T-helper 1 cell treated with Interleukin-12 subunit alpha and Interleukin-12 subunit beta and Interleukin-4 antibody, amounts not matched to agents 30 ng/mL and 1 ng/mL, for 36 hours (primary cell): ENCODE data around the gene RAET1L. TPM values are rescaled to one million over a fixed set of nuclear protein-coding genes. Genes with fewer than 3 reads are reported as not detected.
"Not testable (repeated sequence)": the region's sequence is repeated elsewhere in the genome, so short reads cannot be mapped to it uniquely, and the experiment has no call there.

Experiments used
- intact Hi-C: fragments of 100-400 bp; cut with micrococcal nuclease; formaldehyde crosslinking; loops from one replicate; pipeline ENCODE4 v1.15.1; 2024
- total RNA-seq: library from RNA; stranded (reverse); gene quantifications from 2 replicates; pipeline ENCODE4 v1.2.3, GENCODE V29; 2022

Gene RAET1L
- total RNA-seq, 1 donor from 2014 or later = not detected

- intact Hi-C loops = no loop called here
Observed at GRCh38 chr6:150046943-150047342, 21.6 kb upstream of the RAET1L start.

DNA sequence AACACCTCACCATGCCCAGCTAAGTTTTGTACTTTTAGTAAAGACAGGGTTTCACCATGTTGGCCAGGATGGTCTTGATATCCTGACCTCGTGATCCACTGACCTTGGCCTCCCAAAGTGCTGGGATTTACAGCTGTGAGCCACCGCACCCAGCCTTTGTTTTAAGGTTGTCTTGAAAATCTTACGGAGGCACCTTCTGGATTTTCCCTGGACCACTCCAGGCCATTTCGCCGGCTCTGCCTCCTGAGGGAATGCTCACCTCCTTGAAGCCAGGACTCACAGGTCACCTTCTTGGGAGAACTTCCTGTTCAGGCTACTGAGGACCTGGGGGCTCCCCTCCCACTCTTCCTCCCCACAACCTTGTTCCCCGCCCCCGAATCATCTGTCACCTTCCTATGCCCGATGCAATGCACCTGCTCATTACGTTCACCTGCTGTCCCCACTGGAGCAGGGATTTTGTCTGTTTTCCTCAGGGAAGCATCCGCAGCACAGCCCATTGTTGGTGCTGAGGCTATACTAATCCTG, 19.4 kb upstream of the RAET1L start:
- intact Hi-C loops = no loop called here

- intact Hi-C loops = no loop called here
Observed at GRCh38 chr6:150043501-150044412, 18.4 kb upstream of the RAET1L start.

GRCh38 chr6:150043096-150043495, 17.8 kb upstream of the RAET1L start:
- intact Hi-C loops = no loop called here

DNA sequence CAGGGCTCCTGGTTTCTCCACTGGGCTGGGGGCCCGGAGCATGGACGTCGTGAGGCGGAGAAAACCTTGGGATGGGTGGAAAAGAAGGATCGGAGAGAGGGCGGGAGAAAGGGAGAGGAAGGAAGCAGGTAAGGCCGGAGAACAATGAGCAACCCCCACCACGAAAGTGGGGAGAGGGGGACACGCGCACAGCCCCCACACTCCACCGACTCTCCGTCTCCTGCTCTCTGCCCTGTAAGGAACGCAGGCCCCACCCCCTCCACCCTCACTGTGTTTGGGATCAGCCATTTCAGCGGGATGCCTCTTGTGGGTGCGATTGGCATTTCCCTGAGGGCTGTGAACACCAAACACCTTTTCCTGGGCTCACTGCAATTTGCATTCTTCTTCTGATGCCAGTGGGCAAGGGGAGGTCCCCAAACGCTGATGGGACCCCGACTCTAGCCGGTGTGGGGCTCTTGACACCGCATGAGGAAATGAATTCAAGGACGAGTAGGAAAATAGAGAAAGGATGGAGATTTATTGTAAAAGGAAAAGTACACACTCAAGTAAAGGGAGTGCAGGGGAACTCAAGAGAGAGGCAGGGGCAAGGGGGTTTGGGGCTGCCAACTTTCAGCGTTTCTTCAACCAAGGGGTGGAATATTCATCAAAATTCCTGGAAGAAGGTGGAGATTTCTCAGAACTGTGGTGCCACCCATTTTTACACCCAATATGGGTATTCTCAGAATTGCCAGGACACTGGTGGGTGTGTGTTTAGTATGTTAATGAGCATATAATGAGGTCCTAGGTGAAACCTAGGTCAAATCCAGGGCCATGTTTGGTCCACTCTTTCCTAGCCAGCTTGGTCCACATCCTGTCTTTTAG, 13.1 kb upstream of the RAET1L start:
- intact Hi-C loops = no loop called here

DNA sequence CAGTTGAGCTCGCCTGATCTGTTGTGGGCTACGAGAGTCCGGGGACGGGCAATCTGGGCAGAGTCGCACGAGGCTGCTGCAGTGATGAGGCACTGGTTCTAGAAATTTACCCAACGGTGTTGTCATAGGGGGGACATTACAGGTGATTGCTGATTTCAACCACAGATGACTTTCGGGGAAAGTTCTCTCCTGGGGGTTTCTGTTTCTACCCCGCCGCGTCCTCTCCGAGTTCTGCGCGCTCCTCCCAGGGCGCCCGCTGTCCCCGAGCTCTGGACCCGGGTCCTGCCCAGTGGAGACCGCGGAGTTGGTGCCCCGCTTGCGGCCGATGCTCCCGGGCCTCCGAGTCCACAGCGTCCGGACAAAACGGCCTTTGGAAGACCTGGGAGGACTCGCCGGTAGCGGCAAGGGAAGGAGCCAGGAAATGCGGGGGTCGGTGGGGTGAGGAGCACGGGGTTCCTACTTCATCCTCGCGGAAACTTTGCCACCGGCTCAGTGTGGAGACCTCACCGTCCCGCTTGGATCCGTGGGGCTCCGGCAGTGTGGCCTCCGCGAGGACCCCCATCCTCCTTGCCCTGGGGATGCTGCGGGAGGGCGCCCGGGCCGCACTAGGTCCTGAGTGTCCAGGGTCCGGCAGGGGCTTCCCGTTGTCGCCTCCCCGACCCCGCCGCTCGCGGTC, 12.3 kb upstream of the RAET1L start:
- intact Hi-C loops = no loop called here

- intact Hi-C loops = no loop called here
Observed at GRCh38 chr6:150036081-150036480, 10.7 kb upstream of the RAET1L start.

- intact Hi-C loops = no loop called here
Observed at GRCh38 chr6:150033207-150033771, 8.0 kb upstream of the RAET1L start.

DNA sequence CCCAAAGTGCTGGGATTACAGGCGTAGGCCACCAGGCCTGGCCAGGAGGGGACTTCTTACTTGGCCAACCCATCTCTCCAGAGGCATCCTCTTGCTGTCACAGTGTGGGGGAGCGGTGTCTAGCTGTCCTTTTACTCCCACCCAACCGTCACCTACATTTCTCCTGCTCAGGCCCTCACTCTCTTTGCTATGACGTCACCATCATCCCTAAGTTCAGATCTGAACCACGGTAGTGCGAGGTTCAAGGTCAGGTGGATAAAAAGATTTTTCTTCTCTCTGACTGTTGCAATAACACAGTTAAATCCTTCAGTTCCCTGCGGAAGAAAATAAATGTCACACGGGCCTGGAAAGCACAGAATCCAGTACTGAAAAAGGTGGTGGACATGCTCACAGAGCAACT, 7.3 kb upstream of the RAET1L start:
- intact Hi-C loops = no loop called here

- intact Hi-C loops = no loop called here
Observed at GRCh38 chr6:150030611-150031010, 5.3 kb upstream of the RAET1L start.

DNA sequence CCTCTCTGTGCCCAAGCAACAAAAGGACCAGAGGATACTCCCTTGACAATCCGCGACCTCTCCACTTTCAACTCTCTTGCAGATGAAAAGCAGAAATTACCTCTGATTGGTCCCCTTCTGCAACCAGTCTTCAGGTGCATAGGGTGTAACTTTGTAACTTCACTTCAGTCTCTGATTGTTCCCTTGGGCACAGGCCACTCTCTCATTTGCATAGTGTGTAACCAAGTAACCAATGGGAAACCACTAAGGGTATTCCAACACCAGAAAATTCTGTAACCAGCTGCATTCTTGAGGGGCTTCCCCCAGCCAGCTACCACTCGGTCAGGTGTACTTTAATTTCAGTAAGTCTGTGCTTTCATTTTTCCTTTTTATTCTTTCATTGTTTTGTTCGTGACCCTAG, 4.4 kb upstream of the RAET1L start:
- intact Hi-C loops = no loop called here

DNA sequence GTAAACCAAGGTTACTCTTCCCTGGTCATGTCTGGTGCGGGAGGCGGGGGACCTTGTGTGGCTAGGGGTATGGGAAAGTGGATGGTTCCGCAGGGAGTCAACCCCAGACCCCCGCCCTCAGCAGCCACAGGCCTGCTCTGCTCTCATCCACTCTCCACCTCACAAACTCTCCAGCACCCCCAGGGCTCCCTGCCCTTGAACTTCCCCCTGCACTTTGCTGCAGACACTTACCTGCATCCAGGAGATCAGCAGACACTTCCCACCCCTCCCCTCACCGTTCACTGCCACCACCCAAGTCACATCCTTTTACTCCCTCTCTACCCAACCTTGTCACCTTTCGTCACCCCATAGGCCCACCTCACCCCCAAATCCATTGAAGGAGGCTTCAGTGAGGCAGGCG, 3.9 kb upstream of the RAET1L start:
- intact Hi-C loops = no loop called here

DNA sequence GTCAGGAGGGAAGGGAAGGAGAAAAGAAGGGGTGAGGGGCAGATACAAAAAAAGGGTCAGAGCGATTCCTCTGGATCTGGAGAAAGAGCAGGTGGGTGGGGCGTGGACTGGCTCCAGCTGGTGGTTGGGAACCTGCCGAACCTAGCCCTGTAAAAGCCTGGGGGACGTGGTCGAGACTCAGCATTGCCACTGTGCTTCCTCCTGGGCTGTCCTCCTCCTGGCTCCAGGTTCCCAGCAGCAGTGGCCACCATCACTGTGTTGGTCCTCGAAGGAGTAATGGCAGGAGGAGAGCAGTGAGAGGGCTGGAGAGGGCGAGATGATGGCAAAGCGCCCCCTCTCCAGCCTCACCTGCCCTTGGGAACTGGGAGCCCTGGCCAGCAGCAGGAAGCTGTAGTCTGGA, 3.5 kb upstream of the RAET1L start:
- intact Hi-C loops = no loop called here

GRCh38 chr6:150027806-150028565, 2.7 kb upstream of the RAET1L start:
- intact Hi-C loops = no loop called here

GRCh38 chr6:150026976-150027805, 1.9 kb upstream of the RAET1L start:
- intact Hi-C loops = no loop called here

- intact Hi-C loops = no loop called here
Observed at GRCh38 chr6:150024646-150025155, 631 bp downstream of the RAET1L start.

DNA sequence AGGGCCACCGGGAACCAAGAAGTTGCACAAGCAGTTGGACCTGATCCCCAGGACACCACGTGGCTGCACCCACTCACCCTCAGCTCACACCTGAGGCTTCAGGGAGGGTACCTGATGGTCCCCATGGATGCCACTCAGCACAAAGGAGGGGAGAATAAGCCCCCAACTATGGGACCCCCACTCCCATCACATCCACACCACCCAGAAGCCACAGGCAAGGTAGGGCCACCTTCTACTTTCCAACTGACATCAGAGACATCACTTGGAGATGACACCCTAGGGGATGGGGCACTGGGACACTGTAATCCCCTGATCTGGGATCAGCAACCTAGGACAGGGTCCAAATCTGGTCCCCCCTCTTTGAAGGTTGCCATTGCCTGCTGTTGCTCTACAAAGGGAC, 1.3 kb downstream of the RAET1L start:
- intact Hi-C loops = not testable (repeated sequence)

- intact Hi-C loops = not testable (repeated sequence)
Observed at GRCh38 chr6:150021870-150022269, 3.5 kb downstream of the RAET1L start.
